WI38 (cell line): ENCODE results near the gene ANKRD60.

ENCODE experiments used
- H3K4me3 ChIP-seq: 2 replicates; pipeline ENCODE4 v1.5.1; 2011; ENCODE audit warnings: low read depth, mild to moderate bottlenecking, control low read depth, low read length
- CTCF ChIP-seq: IDR thresholded peaks from 2 replicates; pipeline ENCODE4 v1.5.1; 2012; ENCODE audit warnings: low read depth, mild to moderate bottlenecking, control low read depth, low read length

The ANKRD60 gene

GRCh38 chr20:58254890-58255289 is 26.4 kb upstream of the ANKRD60 start:
- no peak overlapping the region for H3K4me3 ChIP-seq
- no peak for TF ChIP-seq CTCF

- H3K4me3 ChIP-seq: no peak overlapping the region
Measured at GRCh38 chr20:58251979-58252591, 23.6 kb upstream of the ANKRD60 start.

GRCh38 chr20:58251348-58251978 is 23.0 kb upstream of the ANKRD60 start:
- H3K4me3 ChIP-seq: no peak overlapping the region

More at GRCh38 chr20:58251979-58252591, 23.6 kb upstream of the ANKRD60 start:
- no peak for TF ChIP-seq CTCF

GRCh38 chr20:58246346-58246745 is 17.9 kb upstream of the ANKRD60 start:
- H3K4me3 ChIP-seq: no peak overlapping the region

More at GRCh38 chr20:58251348-58251978, 23.0 kb upstream of the ANKRD60 start:
- no peak for TF ChIP-seq CTCF

GRCh38 chr20:58245931-58246330 is 17.5 kb upstream of the ANKRD60 start:
- no peak overlapping the region for H3K4me3 ChIP-seq
- no peak for TF ChIP-seq CTCF

More at GRCh38 chr20:58246346-58246745, 17.9 kb upstream of the ANKRD60 start:
- TF ChIP-seq CTCF: no peak

GRCh38 chr20:58245181-58245891 is 16.9 kb upstream of the ANKRD60 start:
- TF ChIP-seq CTCF: no peak
- no peak overlapping the region for H3K4me3 ChIP-seq

GRCh38 chr20:58244517-58245030 is 16.1 kb upstream of the ANKRD60 start:
- TF ChIP-seq CTCF: no peak
- H3K4me3 ChIP-seq: no peak overlapping the region
